BLaER1 treated with 17β-estradiol and CSF1 and Interleukin-3, amounts not matched to agents 10 nM and 100 nM (cell line): ENCODE measurements around the gene PRAC1.
A peak's percentile ranks its signal among the peaks of the same experiment; 100 is the strongest.

ENCODE experiments used
- H3K27ac ChIP-seq, 11 experiments: shearing (Covaris generic); formaldehyde crosslinking; 2 replicates each; pipeline ENCODE4 v1.8.1; 2022
- H3K27me3 ChIP-seq, 11 experiments: shearing (Covaris generic); formaldehyde crosslinking; 2 replicates each; pipeline ENCODE4 v1.8.1; 2022
- H3K36me3 ChIP-seq, 11 experiments: shearing (Covaris generic); formaldehyde crosslinking; 2 replicates each; pipeline ENCODE4 v1.8.1; 2022
- H3K4me1 ChIP-seq, 10 experiments: shearing (Covaris generic); formaldehyde crosslinking; 2 replicates each; pipeline ENCODE4 v1.8.1; 2022
- H3K4me2 ChIP-seq, 11 experiments: shearing (Covaris generic); formaldehyde crosslinking; 2 replicates each; pipeline ENCODE4 v1.8.1; 2022
- H3K4me3 ChIP-seq, 10 experiments: shearing (Covaris generic); formaldehyde crosslinking; 2 replicates each; pipeline ENCODE4 v1.8.1; 2022
- H3K9ac ChIP-seq, 11 experiments: shearing (Covaris generic); formaldehyde crosslinking; 2 replicates each; pipeline ENCODE4 v1.8.1; 2022
- H3K9me3 ChIP-seq, 11 experiments: shearing (Covaris generic); formaldehyde crosslinking; replicated peaks in 1 of 11; 2 replicates each; pipeline ENCODE4 v1.8.1; 2022
- H4K20me1 ChIP-seq, 11 experiments: shearing (Covaris generic); formaldehyde crosslinking; 2 replicates each; pipeline ENCODE4 v1.8.1; 2022
- Cebpa-rat ChIP-seq, 11 experiments: shearing (Covaris generic); IDR thresholded peaks; 2 replicates each; pipeline ENCODE4 v1.8.1; 2022

Gene PRAC1

DNA sequence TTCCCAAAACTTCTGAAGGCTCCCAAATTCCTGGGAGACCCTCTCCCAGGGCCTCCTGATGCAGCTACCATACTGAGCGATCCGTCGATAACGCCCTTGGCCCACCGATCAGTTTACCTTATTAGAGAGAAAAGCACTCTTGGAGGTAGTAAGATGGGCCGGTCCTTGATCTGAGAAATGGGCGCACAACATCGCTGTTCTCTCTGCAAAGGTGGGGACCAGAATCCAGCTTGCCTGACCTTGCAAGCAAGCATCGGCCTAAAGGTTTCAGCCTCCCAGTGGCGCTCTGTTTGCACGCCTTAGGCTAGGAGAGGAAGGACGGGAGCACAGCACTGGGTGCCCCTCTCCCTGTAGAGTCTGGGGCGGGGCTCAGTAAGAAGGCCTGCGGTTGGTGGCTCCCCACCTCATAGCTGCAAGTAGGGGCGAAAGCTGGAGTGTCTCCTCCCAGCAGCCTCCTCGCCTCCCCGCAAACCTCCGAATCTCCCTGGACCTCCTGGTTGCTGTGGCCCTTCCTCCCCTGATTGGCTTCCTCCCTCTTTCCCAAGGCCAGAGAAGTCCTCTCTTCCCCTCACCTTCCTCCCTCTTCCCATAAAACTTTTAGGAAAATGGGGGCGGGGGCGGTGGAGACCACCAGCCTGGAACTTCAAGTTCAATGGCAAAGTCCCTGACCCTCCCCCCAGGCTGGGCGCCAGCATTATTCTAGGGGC lies at the start of gene PRAC1:
TSS of gene PRAC1 (minus strand) at position 318 of the 707 bp plus-strand sequence. CDS start at position 192, 126 bp downstream.
- H3K4me2 ChIP-seq = peak within 1 kb of the TSS in 3 of 11 experiments; percentile 33 to 64 (median 57); a peak in 6 of 22 replicates
- H3K36me3 ChIP-seq = no peaks in the 10 kb centered on the region
- no peak within 1 kb of the TSS for H3K27ac ChIP-seq
- no peak for TF ChIP-seq Cebpa-rat (IDR thresholded peaks at IDR 0.05)
- peaks cover 100% of the 10 kb centered on the region in 11 experiments for H3K27me3 ChIP-seq
- peaks cover 10 to 27% (median 16%) of the 10 kb centered on the region in 11 experiments; a peak in 18 of 22 replicates for H3K9me3 ChIP-seq
- no peak within 1 kb of the TSS for H3K9ac ChIP-seq
- H3K4me1 ChIP-seq = peaks cover 0 to 24% (median 2%) of the 10 kb centered on the region in 10 experiments; a peak in 7 of 20 replicates
- H3K4me3 ChIP-seq = peak within 1 kb of the TSS in 3 of 10 experiments; percentile 6 to 40 (median 14); a peak in 2 of 20 replicates
- peaks cover 0 to 97% (median 87%) of the 10 kb centered on the region in 11 experiments; a peak in 19 of 22 replicates for H4K20me1 ChIP-seq

- TF ChIP-seq Cebpa-rat (IDR thresholded peaks at IDR 0.05) = peak in 4 of 11 experiments; percentile 7 to 89 (median 61); a peak in 4 of 22 replicates
- H3K4me2 ChIP-seq = peak overlapping the region; percentile 32 to 80 (median 74)
- no peaks in the 10 kb centered on the region for H3K36me3 ChIP-seq
- peaks cover 30 to 64% (median 50%) of the 10 kb centered on the region in 10 experiments for H3K4me1 ChIP-seq
- H3K9ac ChIP-seq = peak overlapping the region in 1 of 11 experiments; percentile 47; a peak in 2 of 22 replicates
- H4K20me1 ChIP-seq = no peaks in the 10 kb centered on the region
- H3K4me3 ChIP-seq = no peak overlapping the region
- H3K27ac ChIP-seq = peak overlapping the region in 3 of 11 experiments; percentile 8 to 62 (median 46); a peak in 4 of 22 replicates
- peaks cover 5 to 13% (median 8%) of the 10 kb centered on the region in 11 experiments; a peak in 19 of 22 replicates for H3K9me3 ChIP-seq
- peaks cover 0 to 8% (median 0%) of the 10 kb centered on the region in 11 experiments; a peak in 2 of 22 replicates for H3K27me3 ChIP-seq
These were observed 48.6 kb upstream of the PRAC1 start for GRCh38 chr17:48770954-48771353.

- Histone ChIP-seq H3K27ac (peak overlapping the region in 6 of 11 experiments; percentile 11 to 74 (median 40); a peak in 8 of 22 replicates), H3K27me3 (peaks cover 0 to 12% (median 0%) of the 10 kb centered on the region in 11 experiments; a peak in 4 of 22 replicates), H3K9ac (no peak overlapping the region; a peak in 1 of 22 replicates), H3K4me2 (peak overlapping the region; percentile 47 to 80 (median 74)), H3K9me3 (no peaks in the 10 kb centered on the region), H3K4me1 (peaks cover 30 to 55% (median 46%) of the 10 kb centered on the region in 10 experiments), H3K36me3 (no peaks in the 10 kb centered on the region), H4K20me1 (no peaks in the 10 kb centered on the region), H3K4me3 (no peak overlapping the region)
- no peak for TF ChIP-seq Cebpa-rat (IDR thresholded peaks at IDR 0.05)
These were observed 46.8 kb upstream of the PRAC1 start for GRCh38 chr17:48769009-48769675.

GRCh38 chr17:48767263-48767774 lies 45.0 kb upstream of the PRAC1 start:
- Histone ChIP-seq H3K27ac (no peak overlapping the region), H3K27me3 (peaks cover 0 to 28% (median 0%) of the 10 kb centered on the region in 11 experiments; a peak in 4 of 22 replicates), H3K9me3 (no peaks in the 10 kb centered on the region), H4K20me1 (no peaks in the 10 kb centered on the region), H3K36me3 (no peaks in the 10 kb centered on the region), H3K4me1 (peaks cover 28 to 39% (median 35%) of the 10 kb centered on the region in 10 experiments), H3K9ac (no peak overlapping the region), H3K4me2 (no peak overlapping the region), H3K4me3 (no peak overlapping the region)
- TF ChIP-seq Cebpa-rat (IDR thresholded peaks at IDR 0.05) = no peak

DNA sequence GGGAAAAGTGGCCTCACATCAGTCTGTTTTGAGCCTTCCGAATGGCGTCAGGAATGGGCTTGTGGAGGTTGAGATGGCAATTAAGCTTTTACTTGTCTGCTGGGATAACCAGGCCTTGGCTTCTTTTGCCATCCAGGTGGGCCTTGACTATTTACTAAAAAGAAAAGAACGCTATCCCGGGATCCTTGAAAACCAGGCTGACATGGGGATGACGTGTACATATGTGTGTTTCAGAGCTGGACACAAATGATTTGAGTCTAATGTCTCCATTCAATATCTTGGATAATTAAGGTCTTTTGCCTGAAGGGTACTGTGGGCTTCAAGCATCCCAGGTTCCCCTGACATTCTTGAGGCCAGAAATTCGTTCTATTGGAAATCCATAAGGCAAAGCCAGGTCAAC lies 38.8 kb upstream of the PRAC1 start:
- H3K9me3 ChIP-seq = no peaks in the 10 kb centered on the region
- peaks cover 0 to 2% (median 0%) of the 10 kb centered on the region in 11 experiments; a peak in 1 of 22 replicates for H4K20me1 ChIP-seq
- H3K4me3 ChIP-seq = no peak overlapping the region
- no peaks in the 10 kb centered on the region for H3K36me3 ChIP-seq
- no peak overlapping the region for H3K27ac ChIP-seq
- no peak overlapping the region for H3K4me2 ChIP-seq
- H3K27me3 ChIP-seq = peaks cover 20 to 70% (median 39%) of the 10 kb centered on the region in 11 experiments
- H3K9ac ChIP-seq = no peak overlapping the region
- H3K4me1 ChIP-seq = peaks cover 0 to 19% (median 4%) of the 10 kb centered on the region in 10 experiments; a peak in 10 of 20 replicates
- TF ChIP-seq Cebpa-rat (IDR thresholded peaks at IDR 0.05) = no peak

DNA sequence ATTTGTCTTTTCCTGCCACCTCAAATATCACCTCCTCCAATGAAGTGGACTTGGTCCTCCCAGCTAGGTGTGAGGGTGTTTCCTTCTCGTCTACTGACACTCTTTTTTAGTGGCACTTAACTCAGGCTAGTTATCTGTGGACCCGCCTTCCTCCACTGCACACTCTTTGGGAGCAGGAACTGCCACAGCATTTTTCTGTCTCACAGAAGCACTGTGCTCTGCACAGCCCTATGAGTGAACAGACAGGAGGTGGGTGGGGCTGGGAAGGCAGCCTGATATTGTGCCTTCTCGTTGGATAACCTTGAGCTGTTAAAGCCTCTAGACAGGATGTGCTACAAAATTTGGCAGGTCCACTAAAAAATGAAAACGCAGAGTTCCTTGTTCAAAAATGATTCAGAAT lies 38.1 kb upstream of the PRAC1 start:
- Histone ChIP-seq H3K4me3 (no peak overlapping the region), H3K9ac (no peak overlapping the region), H3K4me2 (no peak overlapping the region), H3K36me3 (no peaks in the 10 kb centered on the region), H3K4me1 (peaks cover 0 to 26% (median 4%) of the 10 kb centered on the region in 10 experiments; a peak in 10 of 20 replicates), H3K27me3 (peaks cover 27 to 77% (median 46%) of the 10 kb centered on the region in 11 experiments), H4K20me1 (peaks cover 0 to 3% (median 0%) of the 10 kb centered on the region in 11 experiments; a peak in 3 of 22 replicates), H3K9me3 (no peaks in the 10 kb centered on the region), H3K27ac (no peak overlapping the region)
- TF ChIP-seq Cebpa-rat (IDR thresholded peaks at IDR 0.05) = no peak

DNA sequence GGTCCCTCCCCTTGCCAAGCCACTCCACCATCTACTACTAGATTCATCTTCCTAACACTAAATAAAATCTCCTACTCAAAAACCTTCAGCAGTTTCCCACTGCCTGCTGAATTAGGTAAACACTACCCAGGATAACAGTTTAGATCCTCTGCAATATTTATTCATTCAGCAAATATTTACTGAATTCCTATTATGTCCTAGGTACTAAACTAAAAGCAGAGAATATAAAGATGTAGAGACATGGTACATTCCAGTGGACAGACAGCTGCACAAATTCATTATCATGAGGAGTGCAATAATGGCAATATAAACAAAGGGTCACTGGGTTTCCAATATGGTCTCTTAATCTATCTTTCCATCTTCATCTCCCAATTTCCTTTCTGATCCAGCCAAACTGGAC lies 37.0 kb upstream of the PRAC1 start:
- Histone ChIP-seq H3K27ac (no peak overlapping the region), H3K27me3 (peaks cover 38 to 84% (median 58%) of the 10 kb centered on the region in 11 experiments), H3K9me3 (peaks cover 0 to 8% (median 0%) of the 10 kb centered on the region in 11 experiments; a peak in 6 of 22 replicates), H3K4me3 (no peak overlapping the region), H4K20me1 (peaks cover 0 to 13% (median 10%) of the 10 kb centered on the region in 11 experiments; a peak in 14 of 22 replicates), H3K36me3 (no peaks in the 10 kb centered on the region), H3K4me1 (peaks cover 0 to 37% (median 4%) of the 10 kb centered on the region in 10 experiments; a peak in 10 of 20 replicates), H3K9ac (no peak overlapping the region), H3K4me2 (no peak overlapping the region)
- no peak for TF ChIP-seq Cebpa-rat (IDR thresholded peaks at IDR 0.05)

GRCh38 chr17:48757524-48757961 lies 35.2 kb upstream of the PRAC1 start:
- peaks cover 0 to 8% (median 0%) of the 10 kb centered on the region in 11 experiments; a peak in 6 of 22 replicates for H3K9me3 ChIP-seq
- no peak for TF ChIP-seq Cebpa-rat (IDR thresholded peaks at IDR 0.05)
- peaks cover 56 to 88% (median 73%) of the 10 kb centered on the region in 11 experiments for H3K27me3 ChIP-seq
- H3K4me1 ChIP-seq = peaks cover 0 to 49% (median 4%) of the 10 kb centered on the region in 10 experiments; a peak in 10 of 20 replicates
- H3K4me3 ChIP-seq = no peak overlapping the region
- no peaks in the 10 kb centered on the region for H3K36me3 ChIP-seq
- no peak overlapping the region for H3K9ac ChIP-seq
- H3K27ac ChIP-seq = no peak overlapping the region
- peak overlapping the region in 6 of 11 experiments; percentile 2 to 77 (median 36); a peak in 8 of 22 replicates for H3K4me2 ChIP-seq
- peaks cover 0 to 30% (median 26%) of the 10 kb centered on the region in 11 experiments; a peak in 15 of 22 replicates for H4K20me1 ChIP-seq
